T1000 (cell line): ENCODE results near the gene AFF3.
"Not testable (repeated sequence)": the region's sequence is repeated elsewhere in the genome, so short reads cannot be mapped to it uniquely, and the experiment has no call there.

Experiments
- DNase-seq: peaks from one replicate; lab custom pipeline; 2025; ENCODE audit warnings: mixed read lengths; lab: John Stamatoyannopoulos, UW

AFF3 gene

GRCh38 chr2:99793022-99793421, 349.4 kb downstream of the AFF3 start:
- no peak for DNase-seq

GRCh38 chr2:99789849-99790248, 352.5 kb downstream of the AFF3 start:
- no peak for DNase-seq

GRCh38 chr2:99787769-99788382, 354.5 kb downstream of the AFF3 start:
- no peak for DNase-seq

- no peak for DNase-seq
Measured at GRCh38 chr2:99786636-99787390, 355.6 kb downstream of the AFF3 start.

- DNase-seq: no peak
Measured at GRCh38 chr2:99784946-99785345, 357.4 kb downstream of the AFF3 start.

- DNase-seq: no peak
Measured at GRCh38 chr2:99784282-99784681, 358.1 kb downstream of the AFF3 start.

- DNase-seq: no peak
Measured at GRCh38 chr2:99780276-99780675, 362.1 kb downstream of the AFF3 start.

GRCh38 chr2:99779276-99779675, 363.1 kb downstream of the AFF3 start:
- DNase-seq: no peak

GRCh38 chr2:99777656-99778290, 364.6 kb downstream of the AFF3 start:
- DNase-seq: no peak

- no peak for DNase-seq
Measured at GRCh38 chr2:99776906-99777646, 365.3 kb downstream of the AFF3 start.

GRCh38 chr2:99776206-99776905, 366.0 kb downstream of the AFF3 start:
- DNase-seq: no peak

GRCh38 chr2:99775585-99775984, 366.8 kb downstream of the AFF3 start:
- DNase-seq: no peak

- not testable (repeated sequence) for DNase-seq
Measured at GRCh38 chr2:99773642-99774041, 368.7 kb downstream of the AFF3 start.

- DNase-seq: no peak
Measured at GRCh38 chr2:99772591-99773331, 369.6 kb downstream of the AFF3 start.

- DNase-seq: no peak
Measured at GRCh38 chr2:99771681-99772333, 370.6 kb downstream of the AFF3 start.

- no peak for DNase-seq
Measured at GRCh38 chr2:99770876-99771275, 371.5 kb downstream of the AFF3 start.

- no peak for DNase-seq
Measured at GRCh38 chr2:99765731-99766318, 376.6 kb downstream of the AFF3 start.

- no peak for DNase-seq
Measured at GRCh38 chr2:99763764-99764163, 378.6 kb downstream of the AFF3 start.

GRCh38 chr2:99762714-99763113, 379.7 kb downstream of the AFF3 start:
- no peak for DNase-seq

- DNase-seq: no peak
Measured at GRCh38 chr2:99757611-99758114, 384.7 kb downstream of the AFF3 start.
